HEK293 (cell line): Measurements from ENCODE around the gene CNGA4.

Source experiments
- CTCF ChIP-seq: fragments of 450-650 bp; formaldehyde crosslinking; IDR thresholded peaks from 2 replicates; pipeline ENCODE4 v1.5.1; 2016; ENCODE audit warnings: missing biosample characterization, missing genetic modification characterization
- REST ChIP-seq: fragments of 450-650 bp; formaldehyde crosslinking; IDR thresholded peaks from 2 replicates; pipeline ENCODE4 v1.5.1; 2016; ENCODE audit warnings: missing biosample characterization, missing genetic modification characterization
- TCF7L2 ChIP-seq: IDR thresholded peaks from 2 replicates; pipeline ENCODE4 v1.6.1; 2011; ENCODE audit warnings: low read depth, mild to moderate bottlenecking, inconsistent platforms, low read length, moderate library complexity, borderline replicate concordance
- YY1 ChIP-seq: fragments of 450-650 bp; formaldehyde crosslinking; IDR thresholded peaks from 2 replicates; pipeline ENCODE4 v1.5.1; 2018; ENCODE audit warnings: missing biosample characterization, missing genetic modification characterization
- ZNF398 ChIP-seq: fragments of 450-650 bp; formaldehyde crosslinking; IDR thresholded peaks from 2 replicates; pipeline ENCODE4 v1.5.1; 2017; ENCODE audit warnings: missing biosample characterization, missing genetic modification characterization

GRCh38 chr11:6224421-6224820, 14.5 kb upstream of the CNGA4 start:
- TF ChIP-seq CTCF (tag by site-specific recombination) = no peak
- no peak for TF ChIP-seq REST
- TF ChIP-seq TCF7L2 = no peak
- no peak for TF ChIP-seq ZNF398 (tag by site-specific recombination)
- TF ChIP-seq YY1 = no peak
